OCI-LY3 (cell line): Measurements from ENCODE around the gene CNOT10.

Experiments used
- H2AFZ ChIP-seq: fragments of 200-600, 300-600 bp; shearing (Covaris generic); 2 replicates; pipeline ENCODE4 v1.6.0; 2014; ENCODE audit warnings: antibody characterized with exemption, low read depth, low read length
- H3K27ac ChIP-seq: fragments of 200-600, 300-600 bp; sonication (generic); 2 replicates; pipeline ENCODE4 v1.5.1; 2014; ENCODE audit warnings: mild to moderate bottlenecking, low read length, moderate library complexity, mixed read lengths
- H3K27me3 ChIP-seq: fragments of 200-600, 300-600 bp; sonication (generic); 2 replicates; pipeline ENCODE4 v1.6.1; 2014; ENCODE audit warnings: low read depth, low read length, mixed read lengths
- H3K36me3 ChIP-seq: fragments of 200-600, 300-600 bp; sonication (generic); replicated peaks from 2 replicates; pipeline ENCODE3; 2014; ENCODE audit warnings: low read depth, low read length, mixed read lengths
- H3K4me1 ChIP-seq: fragments of 300-600, 200-600 bp; sonication (generic); 2 replicates; pipeline ENCODE4 v1.6.1; 2014; ENCODE audit warnings: low read length, mixed read lengths
- H3K4me2 ChIP-seq: fragments of 200-600, 300-600 bp; sonication (generic); 2 replicates; pipeline ENCODE4 v1.6.1; 2014; ENCODE audit warnings: low read length, mixed read lengths
- H3K4me3 ChIP-seq: fragments of 300-600, 200-600 bp; sonication (generic); 2 replicates; pipeline ENCODE4 v1.5.1; 2014; ENCODE audit warnings: antibody characterized with exemption, mild to moderate bottlenecking, low read length, moderate library complexity
- H3K79me2 ChIP-seq: fragments of 300-600, 200-600 bp; shearing (Covaris generic); 2 replicates; pipeline ENCODE4 v1.6.1; 2014; ENCODE audit warnings: mild to moderate bottlenecking, low read length, mixed read lengths
- H3K9ac ChIP-seq: fragments of 300-600, 200-600 bp; shearing (Covaris generic); 2 replicates; pipeline ENCODE4 v1.6.0; 2014; ENCODE audit warnings: mild to moderate bottlenecking, low read length, moderate library complexity
- H3K9me3 ChIP-seq: fragments of 200-600, 300-600 bp; shearing (Covaris generic); 2 replicates; pipeline ENCODE4 v1.6.1; 2014; ENCODE audit warnings: low read length, mixed read lengths; ENCODE audit not compliant: insufficient read depth
- H4K20me1 ChIP-seq: fragments of 200-600, 300-600 bp; sonication (generic); 2 replicates; pipeline ENCODE4 v1.6.1; 2016; ENCODE audit warnings: low read length, mixed read lengths; ENCODE audit not compliant: insufficient read depth
- CTCF ChIP-seq: fragments of 200-600, 300-600 bp; sonication (generic); IDR thresholded peaks from 2 replicates; pipeline ENCODE4 v1.5.1; 2014; ENCODE audit warnings: antibody characterized with exemption, low read length, low read depth
- EZH2phosphoT487 ChIP-seq: fragments of 200-600 bp; shearing (Covaris generic); IDR thresholded peaks from 2 replicates; pipeline ENCODE4 v1.6.1; 2018; ENCODE audit warnings: antibody characterized with exemption, mixed run types, low read depth

The CNOT10 gene

GRCh38 chr3:32691847-32692246 is 6.9 kb downstream of the CNOT10 start:
- Histone ChIP-seq H3K4me3 (no peak overlapping the region), H3K4me1 (peaks cover 1% of the 10 kb centered on the region; the same call in 1 of the 2 replicates), H3K27ac (no peak overlapping the region), H2AFZ (no peak overlapping the region), H3K27me3 (no peaks in the 10 kb centered on the region), H3K9me3 (no peaks in the 10 kb centered on the region), H3K4me2 (no peak overlapping the region), H3K79me2 (peaks cover 77% of the 10 kb centered on the region), H3K9ac (no peak overlapping the region), H4K20me1 (peaks cover 12% of the 10 kb centered on the region; the same call in 1 of the 2 replicates), H3K36me3 (peaks cover 8% of the 10 kb centered on the region)
- TF ChIP-seq CTCF (no peak), EZH2phosphoT487 (no peak)

- H3K79me2 ChIP-seq = peaks cover 76% of the 10 kb centered on the region
- peaks cover 13% of the 10 kb centered on the region for H4K20me1 ChIP-seq
Observed at GRCh38 chr3:32696523-32696922, 11.5 kb downstream of the CNOT10 start.

GRCh38 chr3:32698506-32698905 is 13.5 kb downstream of the CNOT10 start:
- H3K27ac ChIP-seq = no peak overlapping the region
- TF ChIP-seq EZH2phosphoT487 = no peak
- no peak overlapping the region for H3K4me3 ChIP-seq
- H3K36me3 ChIP-seq = peaks cover 12% of the 10 kb centered on the region
- H3K4me1 ChIP-seq = peaks cover 29% of the 10 kb centered on the region
- no peaks in the 10 kb centered on the region for H3K9me3 ChIP-seq
- peaks cover 67% of the 10 kb centered on the region for H3K79me2 ChIP-seq
- no peak overlapping the region for H3K9ac ChIP-seq
- H3K4me2 ChIP-seq = no peak overlapping the region
- peaks cover 10% of the 10 kb centered on the region for H4K20me1 ChIP-seq
- no peaks in the 10 kb centered on the region for H3K27me3 ChIP-seq
- H2AFZ ChIP-seq = no peak overlapping the region

More at GRCh38 chr3:32696523-32696922, 11.5 kb downstream of the CNOT10 start:
- Histone ChIP-seq H3K9me3 (no peaks in the 10 kb centered on the region), H3K27ac (no peak overlapping the region), H3K9ac (no peak overlapping the region), H3K4me3 (no peak overlapping the region), H2AFZ (no peak overlapping the region), H3K4me1 (peaks cover 23% of the 10 kb centered on the region), H3K27me3 (no peaks in the 10 kb centered on the region), H3K4me2 (no peak overlapping the region), H3K36me3 (peaks cover 11% of the 10 kb centered on the region)
- TF ChIP-seq CTCF (no peak), EZH2phosphoT487 (no peak)

GRCh38 chr3:32699429-32699828 is 14.4 kb downstream of the CNOT10 start:
- Histone ChIP-seq H3K79me2 (peaks cover 64% of the 10 kb centered on the region), H3K4me1 (peaks cover 32% of the 10 kb centered on the region), H3K9me3 (no peaks in the 10 kb centered on the region), H3K9ac (no peak overlapping the region), H2AFZ (no peak overlapping the region), H3K4me2 (0 out of 2 replicates have a peak overlapping the region, but pooled peaks have one; percentile 46), H3K27me3 (no peaks in the 10 kb centered on the region), H3K36me3 (peaks cover 14% of the 10 kb centered on the region), H4K20me1 (peaks cover 10% of the 10 kb centered on the region), H3K4me3 (no peak overlapping the region), H3K27ac (no peak overlapping the region)
- TF ChIP-seq EZH2phosphoT487 (no peak), CTCF (no peak)
